GM19238 (cell line): ENCODE measurements around the gene ZNF407.

ENCODE experiments used
- DNase-seq: peaks from one replicate; pipeline ENCODE4 v3.0.0; 2011; ENCODE audit warnings: low spot score; ENCODE audit not compliant: insufficient read length

The ZNF407 gene

GRCh38 chr18:75111760-75112159 lies 514.1 kb downstream of the ZNF407 start:
- no peak for DNase-seq

GRCh38 chr18:75112186-75113096 lies 514.8 kb downstream of the ZNF407 start:
- no peak for DNase-seq

- DNase-seq = no peak
Observed at GRCh38 chr18:75113455-75113854, 515.8 kb downstream of the ZNF407 start.

- no peak for DNase-seq
Observed at GRCh38 chr18:75114231-75114764, 516.6 kb downstream of the ZNF407 start.
